OCI-LY1 (cell line): ENCODE results near the gene PDGFRB.

Experiments
- CTCF ChIP-seq: fragments of 200-600 bp; sonication (generic), shearing (Covaris generic); IDR thresholded peaks from 2 replicates; pipeline ENCODE4 v1.5.1; 2017; ENCODE audit warnings: mild to moderate bottlenecking, antibody characterized with exemption, low read length, moderate library complexity, mixed read lengths
- EZH2 ChIP-seq: fragments of 200-600 bp; sonication (generic), shearing (Covaris generic); IDR thresholded peaks from 2 replicates; pipeline ENCODE4 v1.8.0; 2017; ENCODE audit warnings: borderline replicate concordance, mixed run types, mild to moderate bottlenecking, antibody characterized with exemption, low read length, moderate library complexity, mixed read lengths

- no peak for TF ChIP-seq CTCF
- TF ChIP-seq EZH2: no peak
These were observed 34.3 kb upstream of the PDGFRB start, which contains the start of gene SLC6A7 for GRCh38 chr5:150189728-150190502.
